Astrocyte (in vitro differentiated cells and primary cell): ENCODE data around the gene ADAMTS3.

ENCODE experiments used
- EZH2 ChIP-seq: IDR thresholded peaks from 2 replicates; pipeline ENCODE4 v1.6.1; 2012; ENCODE audit warnings: mild to moderate bottlenecking, low read length, inconsistent platforms; ENCODE audit not compliant: insufficient read depth
- TF ChIP-seq, protein P1 (sequence below): IDR thresholded peaks from 2 replicates; pipeline ENCODE4 v1.5.1; 2011; ENCODE audit warnings: low read depth, mild to moderate bottlenecking, inconsistent platforms, low read length, moderate library complexity; ENCODE audit not compliant: insufficient read depth

DNA sequence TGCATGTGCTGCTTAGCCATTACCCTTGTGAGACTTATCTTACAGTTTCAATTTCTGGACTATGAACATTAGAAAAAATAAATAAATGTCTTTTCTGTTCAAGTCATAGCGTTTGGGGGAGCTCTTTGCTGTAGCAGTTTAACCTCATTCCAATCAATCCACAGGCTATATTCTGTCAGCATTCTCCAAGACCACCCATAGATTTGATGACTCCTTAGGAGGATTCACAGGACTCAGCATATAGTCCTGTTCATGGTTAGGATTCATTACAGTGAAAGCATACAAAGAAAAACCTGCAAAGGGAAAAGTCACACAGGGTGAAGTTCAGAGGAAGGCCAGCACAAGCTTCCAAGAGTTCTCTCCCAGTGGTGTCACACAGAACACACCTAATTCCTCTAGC, 180.5 kb downstream of the ADAMTS3 start:
- TF ChIP-seq, protein P1, sequence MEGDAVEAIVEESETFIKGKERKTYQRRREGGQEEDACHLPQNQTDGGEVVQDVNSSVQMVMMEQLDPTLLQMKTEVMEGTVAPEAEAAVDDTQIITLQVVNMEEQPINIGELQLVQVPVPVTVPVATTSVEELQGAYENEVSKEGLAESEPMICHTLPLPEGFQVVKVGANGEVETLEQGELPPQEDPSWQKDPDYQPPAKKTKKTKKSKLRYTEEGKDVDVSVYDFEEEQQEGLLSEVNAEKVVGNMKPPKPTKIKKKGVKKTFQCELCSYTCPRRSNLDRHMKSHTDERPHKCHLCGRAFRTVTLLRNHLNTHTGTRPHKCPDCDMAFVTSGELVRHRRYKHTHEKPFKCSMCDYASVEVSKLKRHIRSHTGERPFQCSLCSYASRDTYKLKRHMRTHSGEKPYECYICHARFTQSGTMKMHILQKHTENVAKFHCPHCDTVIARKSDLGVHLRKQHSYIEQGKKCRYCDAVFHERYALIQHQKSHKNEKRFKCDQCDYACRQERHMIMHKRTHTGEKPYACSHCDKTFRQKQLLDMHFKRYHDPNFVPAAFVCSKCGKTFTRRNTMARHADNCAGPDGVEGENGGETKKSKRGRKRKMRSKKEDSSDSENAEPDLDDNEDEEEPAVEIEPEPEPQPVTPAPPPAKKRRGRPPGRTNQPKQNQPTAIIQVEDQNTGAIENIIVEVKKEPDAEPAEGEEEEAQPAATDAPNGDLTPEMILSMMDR, result no peak
- TF ChIP-seq EZH2, result no peak
